ENCODE measurements around the gene NFASC. TPM values are rescaled to one million over a fixed set of nuclear protein-coding genes. Genes with fewer than 3 reads are reported as not detected.

Gene NFASC
- total and polyA plus RNA-seq, 7 experiments from 2014 or later: 0.31 TPM; not detected in 6

- Mint-ChIP-seq H3K9me3 (no peaks in the 10 kb centered on the region), H3K27ac (no peak overlapping the region), H3K36me3 (no peaks in the 10 kb centered on the region), H3K4me1 (peaks cover 0 to 2% (median 0%) of the 10 kb centered on the region in 7 donors), H3K4me3 (no peak overlapping the region), H3K27me3 (peaks cover 0 to 36% (median 18%) of the 10 kb centered on the region in 5 donors)
- POLR2A ChIA-PET: no interaction called here
- no peak for DNase-seq
- H3K27me3 ChIP-seq (ENCODE audit: control insufficient read depth in 2 of 2, insufficient read depth in 2 of 2, low read length in 2 of 2): no peaks in the 10 kb centered on the region
- no peak overlapping the region for H3K27ac ChIP-seq (ENCODE audit: low read depth, low read length)
- H3K36me3 ChIP-seq (ENCODE audit: control insufficient read depth in 2 of 3, insufficient read depth in 3 of 3, low read length in 3 of 3): no peaks in the 10 kb centered on the region
- H3K9me3 ChIP-seq (ENCODE audit: control insufficient read depth in 2 of 3, low read length in 3 of 3): no peaks in the 10 kb centered on the region
- CTCF ChIA-PET: interaction anchor here (0.6 to 1.0 kb wide), 3 partner anchors 283 to 1886 kb away, joined by 3 to 4 read pairs (median 3); no protein-coding TSS in a partner anchor
- H3K4me3 ChIP-seq (ENCODE audit: low read length): no peak overlapping the region
- ATAC-seq: no peak
- intact Hi-C loops (cut with micrococcal nuclease): no loop called here
- H3K4me1 ChIP-seq (ENCODE audit: control insufficient read depth in 2 of 2, insufficient read depth in 2 of 2, low read length in 2 of 2): no peaks in the 10 kb centered on the region
These were observed 102.8 kb downstream of the NFASC start for GRCh38 chr1:204973449-204973848.

- H3K4me3 Mint-ChIP-seq: no peak overlapping the region
- Histone ChIP-seq H3K36me3 (ENCODE audit: control insufficient read depth in 2 of 3, insufficient read depth in 3 of 3, low read length in 3 of 3) (no peaks in the 10 kb centered on the region), H3K27me3 (ENCODE audit: control insufficient read depth in 2 of 2, insufficient read depth in 2 of 2, low read length in 2 of 2) (no peaks in the 10 kb centered on the region), H3K27ac (ENCODE audit: low read depth, low read length) (no peak overlapping the region), H3K9me3 (ENCODE audit: control insufficient read depth in 2 of 3, low read length in 3 of 3) (no peaks in the 10 kb centered on the region), H3K4me1 (ENCODE audit: control insufficient read depth in 2 of 2, insufficient read depth in 2 of 2, low read length in 2 of 2) (no peaks in the 10 kb centered on the region), H3K4me3 (ENCODE audit: low read length) (no peak overlapping the region)
- intact Hi-C loops (cut with micrococcal nuclease): no loop called here
- H3K4me1 Mint-ChIP-seq: peaks cover 0 to 2% (median 0%) of the 10 kb centered on the region in 7 donors
- no peak overlapping the region for H3K27ac Mint-ChIP-seq
- ChIA-PET CTCF (interaction anchor here (1.0 to 3.2 kb wide), 2 partner anchors 282 kb away, joined by 3 to 20 read pairs; no protein-coding TSS in a partner anchor), POLR2A (no interaction called here)
- DNase-seq: no peak
- H3K36me3 Mint-ChIP-seq: no peaks in the 10 kb centered on the region
- H3K9me3 Mint-ChIP-seq: no peaks in the 10 kb centered on the region
- H3K27me3 Mint-ChIP-seq: peaks cover 0 to 29% (median 20%) of the 10 kb centered on the region in 5 donors
- ATAC-seq: no peak
These were observed 103.7 kb downstream of the NFASC start for GRCh38 chr1:204974327-204974726.

GRCh38 chr1:204975021-204975420 is 104.4 kb downstream of the NFASC start:
- DNase-seq: no peak
- Mint-ChIP-seq H3K4me1 (peaks cover 0 to 2% (median 0%) of the 10 kb centered on the region in 7 donors), H3K9me3 (no peaks in the 10 kb centered on the region), H3K27me3 (peaks cover 0 to 29% (median 20%) of the 10 kb centered on the region in 5 donors), H3K4me3 (no peak overlapping the region), H3K27ac (no peak overlapping the region), H3K36me3 (no peaks in the 10 kb centered on the region)
- CTCF ChIA-PET: interaction anchor here (1.0 to 3.2 kb wide), 4 partner anchors 88 to 286 kb away, joined by 3 to 20 read pairs (median 17); no protein-coding TSS in a partner anchor
- Histone ChIP-seq H3K36me3 (ENCODE audit: control insufficient read depth in 2 of 3, insufficient read depth in 3 of 3, low read length in 3 of 3) (no peaks in the 10 kb centered on the region), H3K4me1 (ENCODE audit: control insufficient read depth in 2 of 2, insufficient read depth in 2 of 2, low read length in 2 of 2) (no peaks in the 10 kb centered on the region), H3K9me3 (ENCODE audit: control insufficient read depth in 2 of 3, low read length in 3 of 3) (no peaks in the 10 kb centered on the region), H3K4me3 (ENCODE audit: low read length) (no peak overlapping the region), H3K27me3 (ENCODE audit: control insufficient read depth in 2 of 2, insufficient read depth in 2 of 2, low read length in 2 of 2) (no peaks in the 10 kb centered on the region), H3K27ac (ENCODE audit: low read depth, low read length) (no peak overlapping the region)
- no peak for ATAC-seq
- POLR2A ChIA-PET: no interaction called here
- intact Hi-C loops (cut with micrococcal nuclease): loop anchor here (1.0 kb wide), 3 partner anchors 86 to 281 kb away; no protein-coding TSS in a partner anchor

- Mint-ChIP-seq H3K4me3 (no peak overlapping the region), H3K9me3 (no peaks in the 10 kb centered on the region), H3K4me1 (peaks cover 0 to 2% (median 0%) of the 10 kb centered on the region in 7 donors), H3K36me3 (no peaks in the 10 kb centered on the region), H3K27me3 (peaks cover 0 to 32% (median 20%) of the 10 kb centered on the region in 5 donors), H3K27ac (no peak overlapping the region)
- intact Hi-C loops (cut with micrococcal nuclease): loop anchor here (1.0 kb wide), 3 partner anchors 86 to 281 kb away; no protein-coding TSS in a partner anchor
- Histone ChIP-seq H3K4me3 (ENCODE audit: low read length) (no peak overlapping the region), H3K27me3 (ENCODE audit: control insufficient read depth in 2 of 2, insufficient read depth in 2 of 2, low read length in 2 of 2) (no peaks in the 10 kb centered on the region), H3K4me1 (ENCODE audit: control insufficient read depth in 2 of 2, insufficient read depth in 2 of 2, low read length in 2 of 2) (no peaks in the 10 kb centered on the region), H3K36me3 (ENCODE audit: control insufficient read depth in 2 of 3, insufficient read depth in 3 of 3, low read length in 3 of 3) (no peaks in the 10 kb centered on the region), H3K27ac (ENCODE audit: low read depth, low read length) (no peak overlapping the region), H3K9me3 (ENCODE audit: control insufficient read depth in 2 of 3, low read length in 3 of 3) (no peaks in the 10 kb centered on the region)
- ChIA-PET POLR2A (no interaction called here), CTCF (interaction anchor here (0.7 to 3.2 kb wide), 8 partner anchors 8 to 285 kb away, joined by 3 to 20 read pairs (median 4); no protein-coding TSS in a partner anchor)
- ATAC-seq: peak; percentile 71
- DNase-seq: peak; percentile 14 to 60 (median 40)
These were observed 105.0 kb downstream of the NFASC start for GRCh38 chr1:204975568-204976235.

- Histone ChIP-seq H3K36me3 (ENCODE audit: control insufficient read depth in 2 of 3, insufficient read depth in 3 of 3, low read length in 3 of 3) (no peaks in the 10 kb centered on the region), H3K27me3 (ENCODE audit: control insufficient read depth in 2 of 2, insufficient read depth in 2 of 2, low read length in 2 of 2) (no peaks in the 10 kb centered on the region), H3K4me1 (ENCODE audit: control insufficient read depth in 2 of 2, insufficient read depth in 2 of 2, low read length in 2 of 2) (no peaks in the 10 kb centered on the region), H3K27ac (ENCODE audit: low read depth, low read length) (no peak overlapping the region), H3K9me3 (ENCODE audit: control insufficient read depth in 2 of 3, low read length in 3 of 3) (no peaks in the 10 kb centered on the region), H3K4me3 (ENCODE audit: low read length) (no peak overlapping the region)
- H3K27me3 Mint-ChIP-seq: peaks cover 0 to 32% (median 18%) of the 10 kb centered on the region in 5 donors
- DNase-seq (no peak), ATAC-seq (no peak)
- ChIA-PET POLR2A (no interaction called here), CTCF (interaction anchor here (0.6 to 3.2 kb wide), 8 partner anchors 8 to 281 kb away, joined by 3 to 20 read pairs (median 3); no protein-coding TSS in a partner anchor)
- no peaks in the 10 kb centered on the region for H3K9me3 Mint-ChIP-seq
- H3K4me3 Mint-ChIP-seq: no peak overlapping the region
- intact Hi-C loops (cut with micrococcal nuclease): no loop called here
- no peaks in the 10 kb centered on the region for H3K36me3 Mint-ChIP-seq
- H3K27ac Mint-ChIP-seq: no peak overlapping the region
- H3K4me1 Mint-ChIP-seq: peaks cover 0 to 2% (median 0%) of the 10 kb centered on the region in 7 donors
These were observed 106.0 kb downstream of the NFASC start for GRCh38 chr1:204976646-204977045.

- peaks cover 0 to 37% (median 13%) of the 10 kb centered on the region in 5 donors for H3K27me3 Mint-ChIP-seq
- Histone ChIP-seq H3K27me3 (ENCODE audit: control insufficient read depth in 2 of 2, insufficient read depth in 2 of 2, low read length in 2 of 2) (no peaks in the 10 kb centered on the region), H3K4me3 (ENCODE audit: low read length) (no peak overlapping the region), H3K4me1 (ENCODE audit: control insufficient read depth in 2 of 2, insufficient read depth in 2 of 2, low read length in 2 of 2) (no peaks in the 10 kb centered on the region), H3K36me3 (ENCODE audit: control insufficient read depth in 2 of 3, insufficient read depth in 3 of 3, low read length in 3 of 3) (no peaks in the 10 kb centered on the region), H3K27ac (ENCODE audit: low read depth, low read length) (no peak overlapping the region), H3K9me3 (ENCODE audit: control insufficient read depth in 2 of 3, low read length in 3 of 3) (no peaks in the 10 kb centered on the region)
- ChIA-PET CTCF (interaction anchor here (1.2 to 3.2 kb wide), 3 partner anchors 12 to 279 kb away, joined by 3 to 20 read pairs (median 18); no protein-coding TSS in a partner anchor), POLR2A (no interaction called here)
- no peaks in the 10 kb centered on the region for H3K9me3 Mint-ChIP-seq
- ATAC-seq: no peak
- no peaks in the 10 kb centered on the region for H3K36me3 Mint-ChIP-seq
- intact Hi-C loops (cut with micrococcal nuclease): no loop called here
- peaks cover 0 to 2% (median 0%) of the 10 kb centered on the region in 7 donors for H3K4me1 Mint-ChIP-seq
- no peak overlapping the region for H3K4me3 Mint-ChIP-seq
- no peak for DNase-seq
- no peak overlapping the region for H3K27ac Mint-ChIP-seq
These were observed 106.7 kb downstream of the NFASC start for GRCh38 chr1:204977318-204977717.
